H9 (cell line): ENCODE results near the gene ARMS2. TPM values are rescaled to one million over a fixed set of nuclear protein-coding genes. Genes with fewer than 3 reads are reported as not detected.

Experiments
- DNase-seq: peaks from one replicate; pipeline ENCODE4 v3.0.0-alpha.2; 2017
- H2AFZ ChIP-seq: one replicate; pipeline ENCODE4 v1.6.1; 2013; ENCODE audit warnings: mild to moderate bottlenecking, low read length, control low read depth, moderate library complexity
- H2AK5ac ChIP-seq: 2 replicates; pipeline ENCODE4 v1.6.1; 2013; ENCODE audit warnings: low read length, control low read depth, mixed read lengths; ENCODE audit not compliant: insufficient read length
- H2BK120ac ChIP-seq: one replicate; pipeline ENCODE4 v1.6.1; 2013; ENCODE audit warnings: low read depth, mild to moderate bottlenecking, low read length, control low read depth, inconsistent platforms; ENCODE audit not compliant: poor library complexity, severe bottlenecking
- H2BK12ac ChIP-seq: 2 replicates; pipeline ENCODE4 v1.6.1; 2013; ENCODE audit warnings: low read length, control low read depth, mixed read lengths, low read depth; ENCODE audit not compliant: insufficient read length
- H2BK15ac ChIP-seq: 2 replicates; pipeline ENCODE4 v1.6.1; 2013; ENCODE audit warnings: low read depth, low read length, control low read depth
- H2BK20ac ChIP-seq: one replicate; pipeline ENCODE4 v1.6.1; 2013; ENCODE audit warnings: low read depth, mild to moderate bottlenecking, low read length, control low read depth, inconsistent platforms; ENCODE audit not compliant: poor library complexity, severe bottlenecking
- H2BK5ac ChIP-seq: 2 replicates; pipeline ENCODE4 v1.6.1; 2013; ENCODE audit warnings: low read length, control low read depth, mixed read lengths; ENCODE audit not compliant: insufficient read length
- H3K14ac ChIP-seq: 2 replicates; pipeline ENCODE4 v1.6.1; 2013; ENCODE audit warnings: low read length, control low read depth; ENCODE audit not compliant: insufficient read depth
- H3K18ac ChIP-seq: 2 replicates; pipeline ENCODE4 v1.6.1; 2013; ENCODE audit warnings: low read depth, mild to moderate bottlenecking, mixed read lengths, low read length, control low read depth; ENCODE audit not compliant: insufficient read length
- H3K23ac ChIP-seq: 2 replicates; pipeline ENCODE4 v1.6.1; 2013; ENCODE audit warnings: low read length, control low read depth, mixed read lengths, low read depth; ENCODE audit not compliant: insufficient read length
- H3K23me2 ChIP-seq: 2 replicates; pipeline ENCODE4 v1.6.1; 2013; ENCODE audit warnings: low read depth, mild to moderate bottlenecking, mixed read lengths, low read length, control low read depth; ENCODE audit not compliant: insufficient read length, poor library complexity, severe bottlenecking
- H3K27ac ChIP-seq: 2 replicates; pipeline ENCODE4 v1.5.1; 2013; ENCODE audit warnings: low read length, control low read depth, mixed read lengths, low read depth; ENCODE audit not compliant: insufficient read length
- H3K27me3 ChIP-seq: 2 replicates; pipeline ENCODE4 v1.6.1; 2013; ENCODE audit warnings: low read length, control low read depth, inconsistent platforms; ENCODE audit not compliant: insufficient read depth
- H3K4ac ChIP-seq: 2 replicates; pipeline ENCODE4 v1.6.1; 2013; ENCODE audit warnings: low read depth, mild to moderate bottlenecking, control low read depth, inconsistent platforms, low read length, moderate library complexity
- H3K4me1 ChIP-seq: 2 replicates; pipeline ENCODE4 v1.6.1; 2013; ENCODE audit warnings: low read length, control low read depth, inconsistent platforms; ENCODE audit not compliant: insufficient read depth
- H3K4me2 ChIP-seq: 2 replicates; pipeline ENCODE4 v1.6.1; 2013; ENCODE audit warnings: low read length, control low read depth, mixed read lengths; ENCODE audit not compliant: insufficient read length, insufficient read depth
- H3K56ac ChIP-seq: 2 replicates; pipeline ENCODE4 v1.6.1; 2013; ENCODE audit warnings: low read depth, mild to moderate bottlenecking, mixed read lengths, low read length, control low read depth; ENCODE audit not compliant: insufficient read length
- H3K79me1 ChIP-seq: 2 replicates; pipeline ENCODE4 v1.6.1; 2013; ENCODE audit warnings: low read depth, mild to moderate bottlenecking, moderate library complexity, low read length, control low read depth, inconsistent platforms; ENCODE audit not compliant: insufficient read depth, poor library complexity, severe bottlenecking
- H3K79me2 ChIP-seq: 2 replicates; pipeline ENCODE4 v1.6.1; 2013; ENCODE audit warnings: low read length, control low read depth, inconsistent platforms; ENCODE audit not compliant: insufficient read depth
- H3K9ac ChIP-seq: 2 replicates; pipeline ENCODE4 v1.6.1; 2013; ENCODE audit warnings: low read length, control low read depth, mixed read lengths; ENCODE audit not compliant: insufficient read length; ENCODE audit errors: extremely low read depth
- H3K9me3 ChIP-seq: one replicate; pipeline ENCODE4 v1.6.1; 2013; ENCODE audit warnings: low read depth, low read length, inconsistent platforms; ENCODE audit not compliant: control insufficient read depth
- H3T11ph ChIP-seq: one replicate; pipeline ENCODE4 v1.6.1; 2013; ENCODE audit warnings: mild to moderate bottlenecking, low read length, control low read depth, inconsistent platforms
- H4K20me1 ChIP-seq: one replicate; pipeline ENCODE4 v1.6.1; 2013; ENCODE audit not compliant: control insufficient read depth, insufficient read length, insufficient read depth
- H4K5ac ChIP-seq: 2 replicates; pipeline ENCODE4 v1.6.1; 2013; ENCODE audit warnings: low read depth, mild to moderate bottlenecking, mixed read lengths, low read length, control low read depth; ENCODE audit not compliant: insufficient read length
- H4K8ac ChIP-seq: replicated peaks from 2 replicates; pipeline ENCODE4 v1.6.1; 2013; ENCODE audit warnings: low read length, control low read depth, mixed read lengths, low read depth; ENCODE audit not compliant: insufficient read length
- H4K91ac ChIP-seq: 2 replicates; pipeline ENCODE4 v1.6.1; 2013; ENCODE audit warnings: low read depth, mild to moderate bottlenecking, moderate library complexity, mixed read lengths, low read length, control low read depth; ENCODE audit not compliant: insufficient read length
- H3K27ac Mint-ChIP-seq, 3 experiments: 2 replicates in 2 of 3; 3 replicates in 1 of 3; pipeline ENCODE4 v1.8.0; 2020 to 2021; ENCODE audit warnings: mixed read lengths in 3 of 3, mild to moderate bottlenecking in 1 of 3, moderate library complexity in 1 of 3
- H3K27me3 Mint-ChIP-seq: 2 replicates; pipeline ENCODE4 v1.8.0; 2021; ENCODE audit warnings: low read depth, mild to moderate bottlenecking, moderate library complexity, mixed read lengths
- H3K36me3 Mint-ChIP-seq, 3 experiments: 2 replicates in 2 of 3; 3 replicates in 1 of 3; pipeline ENCODE4 v1.8.0; 2020 to 2021; ENCODE audit warnings: low read depth in 3 of 3, mixed read lengths in 3 of 3; ENCODE audit not compliant: insufficient read depth in 1 of 3
- H3K4me1 Mint-ChIP-seq, 2 experiments: 2 replicates each; pipeline ENCODE4 v1.8.0; 2020; ENCODE audit warnings: mixed read lengths in 2 of 2
- H3K4me3 Mint-ChIP-seq, 2 experiments: 2 replicates in 1 of 2; 3 replicates in 1 of 2; pipeline ENCODE4 v1.8.0; 2020 to 2021; ENCODE audit warnings: mild to moderate bottlenecking in 2 of 2, mixed read lengths in 2 of 2, moderate library complexity in 1 of 2
- H3K9me3 Mint-ChIP-seq, 2 experiments: 2 replicates in 1 of 2; 3 replicates in 1 of 2; pipeline ENCODE4 v1.8.0; 2020; ENCODE audit warnings: mild to moderate bottlenecking in 2 of 2, mixed read lengths in 2 of 2, moderate library complexity in 1 of 2
- CTCF ChIP-seq: fragments of 200-600 bp; sonication (generic); conservative IDR thresholded peaks from 3 replicates; pipeline ENCODE4 v1.8.0; 2021; ENCODE audit warnings: antibody characterized with exemption, mild to moderate bottlenecking
- WGBS: extraction: QIAGEN DNeasy Blood & Tissue Kit; methylation state at CpG from one replicate; pipeline ENCODE4 v1.1.7; 2013; ENCODE audit warnings: missing lambda C conversion rate, low lambda C conversion rate, mixed read lengths; ENCODE audit not compliant: insufficient read length; ENCODE audit errors: extremely low coverage; 5-methylcytosine and 5-hydroxymethylcytosine counted together
- total RNA-seq: library from RNA; stranded (reverse); gene quantifications from 2 replicates; pipeline ENCODE4 v1.2.1, GENCODE V29; 2021

Gene ARMS2
- total RNA-seq, 1 experiment from 2014 or later: not detected

DNA sequence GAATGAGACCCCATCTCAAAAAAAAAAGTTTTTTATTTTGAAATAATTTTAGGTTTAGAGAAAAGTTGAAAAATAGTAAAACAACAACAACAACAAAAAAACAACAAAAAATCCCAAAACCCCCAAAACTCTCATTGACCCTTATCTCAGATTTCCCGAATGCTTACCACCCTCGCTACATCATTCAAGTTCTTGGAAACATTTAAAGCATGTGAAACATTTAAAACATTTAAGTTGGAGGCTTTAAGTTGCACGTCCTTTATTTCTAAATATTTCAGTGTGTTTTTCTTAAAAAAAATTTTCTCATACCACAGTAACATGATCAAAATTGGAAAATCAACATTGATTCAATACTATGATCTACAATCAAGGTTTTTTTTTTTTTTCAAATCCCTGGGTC is 382 bp upstream of the ARMS2 start:
- no peak overlapping the region for H3K4me3 Mint-ChIP-seq
- no peaks in the 10 kb centered on the region for H3K9me3 ChIP-seq
- peaks cover 4 to 5% of the 10 kb centered on the region in 2 experiments; a peak in 3 of 4 replicates for H3K4me1 Mint-ChIP-seq
- no peak overlapping the region for H3T11ph ChIP-seq
- no peaks in the 10 kb centered on the region for H4K20me1 ChIP-seq
- no peak overlapping the region for H2BK12ac ChIP-seq
- TF ChIP-seq CTCF: no peak
- no peaks in the 10 kb centered on the region for H3K36me3 Mint-ChIP-seq
- no peaks in the 10 kb centered on the region for H3K23me2 ChIP-seq
- no peak overlapping the region for H3K27ac Mint-ChIP-seq
- no peak overlapping the region for H2AK5ac ChIP-seq
- H3K79me1 ChIP-seq: no peaks in the 10 kb centered on the region
- no peak overlapping the region for H4K5ac ChIP-seq
- H3K27ac ChIP-seq: no peak overlapping the region
- no peak overlapping the region for H3K56ac ChIP-seq
- H2BK20ac ChIP-seq: no peak overlapping the region
- no peak overlapping the region for H3K4me2 ChIP-seq
- H3K14ac ChIP-seq: no peak overlapping the region
- no CpG with 5 or more reads among the region's 3 CpGs for WGBS
- no peak overlapping the region for H2BK120ac ChIP-seq
- H3K4ac ChIP-seq: no peak overlapping the region
- H2AFZ ChIP-seq: no peak overlapping the region
- no peaks in the 10 kb centered on the region for H3K79me2 ChIP-seq
- H4K91ac ChIP-seq: no peak overlapping the region
- H3K27me3 Mint-ChIP-seq: peaks cover 16% of the 10 kb centered on the region
- DNase-seq: no peak
- no peaks in the 10 kb centered on the region for H3K4me1 ChIP-seq
- H2BK15ac ChIP-seq: no peak overlapping the region
- no peak overlapping the region for H3K18ac ChIP-seq
- no peak overlapping the region for H4K8ac ChIP-seq
- H3K23ac ChIP-seq: no peak overlapping the region
- no peak overlapping the region for H2BK5ac ChIP-seq
- no peaks in the 10 kb centered on the region for H3K27me3 ChIP-seq
- no peaks in the 10 kb centered on the region for H3K9me3 Mint-ChIP-seq
- H3K9ac ChIP-seq: no peak overlapping the region
